HL-60 (cell line): ENCODE data around the gene SIX4.

Source experiments
- POLR2AphosphoS5 ChIP-seq: IDR thresholded peaks from 2 replicates; pipeline ENCODE4 v1.6.1; 2012; ENCODE audit warnings: low read depth
- TF ChIP-seq, protein P1 (sequence below): IDR thresholded peaks from one replicate; pipeline ENCODE4 v1.5.1; 2011; ENCODE audit warnings: low read length, control low read depth, inconsistent platforms; ENCODE audit not compliant: insufficient read depth
- TF ChIP-seq, protein P2 (sequence below): IDR thresholded peaks from 2 replicates; pipeline ENCODE4 v1.6.1; 2012; ENCODE audit warnings: low read depth; ENCODE audit not compliant: insufficient replicate concordance

DNA sequence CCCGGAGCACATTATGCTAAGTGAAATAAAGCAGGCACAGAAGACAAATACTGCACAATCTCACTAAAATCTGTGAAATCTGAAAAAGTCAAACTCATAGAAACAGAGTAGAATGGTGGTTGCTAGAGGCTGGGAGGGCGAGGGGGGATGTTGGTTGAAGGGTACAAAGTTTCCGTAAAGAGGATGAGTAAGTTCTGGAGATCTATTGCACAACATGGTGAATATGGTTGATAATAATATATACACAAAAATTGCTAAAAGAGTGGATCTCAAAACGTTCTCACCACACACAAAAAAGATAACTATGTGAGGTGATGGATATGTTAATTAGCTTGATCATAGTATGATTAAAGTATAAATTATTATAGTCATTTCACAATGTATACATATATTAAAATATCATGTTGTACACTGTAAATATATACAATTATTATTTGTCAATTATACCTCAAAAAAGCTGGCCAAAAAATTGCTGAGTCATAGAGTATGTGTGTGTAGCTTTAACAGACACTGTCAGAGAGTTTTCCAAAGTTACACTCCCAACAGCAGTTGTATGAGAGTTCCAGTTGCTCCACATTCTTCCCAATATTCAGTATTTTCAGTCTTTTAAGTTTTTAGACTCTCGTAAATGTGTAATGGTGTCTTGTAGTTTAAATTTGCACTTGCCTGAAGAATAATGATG lies 55.6 kb downstream of the SIX4 start:
- no peak for TF ChIP-seq POLR2AphosphoS5
- TF ChIP-seq, protein P1, sequence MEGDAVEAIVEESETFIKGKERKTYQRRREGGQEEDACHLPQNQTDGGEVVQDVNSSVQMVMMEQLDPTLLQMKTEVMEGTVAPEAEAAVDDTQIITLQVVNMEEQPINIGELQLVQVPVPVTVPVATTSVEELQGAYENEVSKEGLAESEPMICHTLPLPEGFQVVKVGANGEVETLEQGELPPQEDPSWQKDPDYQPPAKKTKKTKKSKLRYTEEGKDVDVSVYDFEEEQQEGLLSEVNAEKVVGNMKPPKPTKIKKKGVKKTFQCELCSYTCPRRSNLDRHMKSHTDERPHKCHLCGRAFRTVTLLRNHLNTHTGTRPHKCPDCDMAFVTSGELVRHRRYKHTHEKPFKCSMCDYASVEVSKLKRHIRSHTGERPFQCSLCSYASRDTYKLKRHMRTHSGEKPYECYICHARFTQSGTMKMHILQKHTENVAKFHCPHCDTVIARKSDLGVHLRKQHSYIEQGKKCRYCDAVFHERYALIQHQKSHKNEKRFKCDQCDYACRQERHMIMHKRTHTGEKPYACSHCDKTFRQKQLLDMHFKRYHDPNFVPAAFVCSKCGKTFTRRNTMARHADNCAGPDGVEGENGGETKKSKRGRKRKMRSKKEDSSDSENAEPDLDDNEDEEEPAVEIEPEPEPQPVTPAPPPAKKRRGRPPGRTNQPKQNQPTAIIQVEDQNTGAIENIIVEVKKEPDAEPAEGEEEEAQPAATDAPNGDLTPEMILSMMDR = no peak
- TF ChIP-seq, protein P2, sequence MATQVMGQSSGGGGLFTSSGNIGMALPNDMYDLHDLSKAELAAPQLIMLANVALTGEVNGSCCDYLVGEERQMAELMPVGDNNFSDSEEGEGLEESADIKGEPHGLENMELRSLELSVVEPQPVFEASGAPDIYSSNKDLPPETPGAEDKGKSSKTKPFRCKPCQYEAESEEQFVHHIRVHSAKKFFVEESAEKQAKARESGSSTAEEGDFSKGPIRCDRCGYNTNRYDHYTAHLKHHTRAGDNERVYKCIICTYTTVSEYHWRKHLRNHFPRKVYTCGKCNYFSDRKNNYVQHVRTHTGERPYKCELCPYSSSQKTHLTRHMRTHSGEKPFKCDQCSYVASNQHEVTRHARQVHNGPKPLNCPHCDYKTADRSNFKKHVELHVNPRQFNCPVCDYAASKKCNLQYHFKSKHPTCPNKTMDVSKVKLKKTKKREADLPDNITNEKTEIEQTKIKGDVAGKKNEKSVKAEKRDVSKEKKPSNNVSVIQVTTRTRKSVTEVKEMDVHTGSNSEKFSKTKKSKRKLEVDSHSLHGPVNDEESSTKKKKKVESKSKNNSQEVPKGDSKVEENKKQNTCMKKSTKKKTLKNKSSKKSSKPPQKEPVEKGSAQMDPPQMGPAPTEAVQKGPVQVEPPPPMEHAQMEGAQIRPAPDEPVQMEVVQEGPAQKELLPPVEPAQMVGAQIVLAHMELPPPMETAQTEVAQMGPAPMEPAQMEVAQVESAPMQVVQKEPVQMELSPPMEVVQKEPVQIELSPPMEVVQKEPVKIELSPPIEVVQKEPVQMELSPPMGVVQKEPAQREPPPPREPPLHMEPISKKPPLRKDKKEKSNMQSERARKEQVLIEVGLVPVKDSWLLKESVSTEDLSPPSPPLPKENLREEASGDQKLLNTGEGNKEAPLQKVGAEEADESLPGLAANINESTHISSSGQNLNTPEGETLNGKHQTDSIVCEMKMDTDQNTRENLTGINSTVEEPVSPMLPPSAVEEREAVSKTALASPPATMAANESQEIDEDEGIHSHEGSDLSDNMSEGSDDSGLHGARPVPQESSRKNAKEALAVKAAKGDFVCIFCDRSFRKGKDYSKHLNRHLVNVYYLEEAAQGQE = no peak
